SK-N-SH (cell line): ENCODE measurements around the gene OAS2. TPM values are rescaled to one million over a fixed set of nuclear protein-coding genes. Genes with fewer than 3 reads are reported as not detected.

Experiments
- CTCF ChIA-PET: fragments of 300-600, 350-600 bp; formaldehyde crosslinking; extraction: SDS; loops from one replicate; lab custom pipeline; 2021; lab: Yijun Ruan, JAX
- POLR2A ChIA-PET: fragments of 350-600 bp; sonication (Branson Sonifier 250); formaldehyde crosslinking; extraction: SDS; loops from one replicate; lab custom pipeline; 2020; ENCODE audit warnings: antibody characterized with exemption, inconsistent platforms; lab: Yijun Ruan, JAX
- DNase-seq: peaks from one replicate; pipeline ENCODE4 v3.0.0; 2012
- H2AFZ ChIP-seq: fragments of 200-600 bp; sonication (generic); 2 replicates; pipeline ENCODE4 v1.8.1; 2016; ENCODE audit warnings: antibody characterized with exemption, mild to moderate bottlenecking, low read depth
- H3F3A ChIP-seq: fragments of 200-600 bp; sonication (generic); replicated peaks from 2 replicates; pipeline ENCODE3; 2016; ENCODE audit warnings: antibody characterized with exemption, mild to moderate bottlenecking; ENCODE audit not compliant: insufficient read depth
- H3K27ac ChIP-seq, 2 experiments: fragments of 200-500 bp in 1 of 2; fragments of 200-600 bp in 1 of 2; sonication (Bioruptor generic) in 1 of 2; sonication (generic), shearing (Covaris generic) in 1 of 2; 2 replicates each; pipeline versions ENCODE4 v1.5.1 to v1.6.1; 2014 to 2016; ENCODE audit warnings: low read depth in 2 of 2, inconsistent platforms in 1 of 2, low read length in 1 of 2, mild to moderate bottlenecking in 1 of 2, mixed read lengths in 1 of 2
- H3K27me3 ChIP-seq: fragments of 200-600 bp; sonication (generic), shearing (Covaris generic); 2 replicates; pipeline ENCODE4 v1.6.1; 2016; ENCODE audit warnings: mixed run types; ENCODE audit not compliant: insufficient read depth
- H3K36me3 ChIP-seq, 2 experiments: fragments of 200-500 bp in 1 of 2; fragments of 200-600 bp in 1 of 2; sonication (Bioruptor generic) in 1 of 2; sonication (generic) in 1 of 2; replicated peaks in 1 of 2; 2 replicates each; pipeline versions ENCODE3 to v1.5.1; 2014 to 2016; ENCODE audit warnings: low read length in 1 of 2, mild to moderate bottlenecking in 1 of 2; ENCODE audit not compliant: insufficient read depth in 2 of 2, control insufficient read depth in 1 of 2
- H3K4me1 ChIP-seq, 2 experiments: fragments of 200-500 bp in 1 of 2; fragments of 200-600 bp in 1 of 2; sonication (Bioruptor generic) in 1 of 2; sonication (generic), shearing (Covaris generic) in 1 of 2; 2 replicates each; pipeline versions ENCODE4 v1.5.1 to v1.6.1; 2014 to 2016; ENCODE audit warnings: low read depth in 1 of 2, low read length in 1 of 2, mixed run types in 1 of 2; ENCODE audit not compliant: insufficient read depth in 2 of 2, control insufficient read depth in 1 of 2
- H3K4me2 ChIP-seq: fragments of 200-600 bp; sonication (generic), shearing (Covaris generic); 2 replicates; pipeline ENCODE4 v1.6.1; 2017; ENCODE audit warnings: mixed run types
- H3K4me3 ChIP-seq, 2 experiments: fragments of 200-500 bp in 1 of 2; fragments of 200-600 bp in 1 of 2; sonication (Bioruptor generic) in 1 of 2; sonication (generic), shearing (Covaris generic) in 1 of 2; 2 replicates each; pipeline versions ENCODE4 v1.5.1 to v1.8.1; 2014 to 2016; ENCODE audit warnings: low read depth in 2 of 2, inconsistent platforms in 1 of 2, low read length in 1 of 2, mild to moderate bottlenecking in 1 of 2, mixed read lengths in 1 of 2, moderate library complexity in 1 of 2
- H3K79me2 ChIP-seq: fragments of 200-600 bp; sonication (generic); 2 replicates; pipeline ENCODE4 v1.8.1; 2017; ENCODE audit warnings: mild to moderate bottlenecking; ENCODE audit not compliant: insufficient read depth
- H3K9ac ChIP-seq: fragments of 200-600 bp; sonication (generic); 2 replicates; pipeline ENCODE4 v1.6.1; 2017; ENCODE audit warnings: mixed run types
- H3K9me2 ChIP-seq: fragments of 200-600 bp; sonication (generic); 2 replicates; pipeline ENCODE4 v1.6.1; 2017; ENCODE audit warnings: mixed run types
- H3K9me3 ChIP-seq: fragments of 200-600 bp; sonication (generic); 2 replicates; pipeline ENCODE4 v1.6.1; 2017; ENCODE audit warnings: mixed run types, mild to moderate bottlenecking, moderate library complexity
- H4K20me1 ChIP-seq: fragments of 200-600 bp; sonication (generic); 2 replicates; pipeline ENCODE4 v1.6.1; 2017; ENCODE audit warnings: mild to moderate bottlenecking, mixed run types; ENCODE audit not compliant: insufficient read depth
- EZH2phosphoT487 ChIP-seq: fragments of 200-600 bp; sonication (generic); IDR thresholded peaks from 2 replicates; pipeline ENCODE4 v1.6.1; 2017; ENCODE audit warnings: low read depth, mixed run types, mild to moderate bottlenecking, antibody characterized with exemption, moderate library complexity, borderline replicate concordance
- FOSL2 ChIP-seq: IDR thresholded peaks from 2 replicates; pipeline ENCODE4 v1.4.0; 2012; ENCODE audit warnings: low read depth, mild to moderate bottlenecking, moderate library complexity, borderline replicate concordance
- FOXJ3 ChIP-seq: sonication (generic); formaldehyde crosslinking; IDR thresholded peaks from 2 replicates; pipeline ENCODE4 v1.5.1; 2020; ENCODE audit warnings: mild to moderate bottlenecking, missing genetic modification reagents
- FOXM1 ChIP-seq: IDR thresholded peaks from 2 replicates; pipeline ENCODE4 v1.4.0; 2012; ENCODE audit warnings: low read depth, mild to moderate bottlenecking
- GABPA ChIP-seq: IDR thresholded peaks from 2 replicates; pipeline ENCODE4 v1.4.0; 2012; ENCODE audit warnings: low read depth, mild to moderate bottlenecking
- MEF2A ChIP-seq: IDR thresholded peaks from 2 replicates; pipeline ENCODE4 v1.4.0; 2012; ENCODE audit warnings: low read depth, borderline replicate concordance
- MXI1 ChIP-seq: IDR thresholded peaks from 2 replicates; pipeline ENCODE4 v1.6.1; 2012; ENCODE audit warnings: mild to moderate bottlenecking, low read depth, low read length, improper control_type of control experiment
- NFIC ChIP-seq: IDR thresholded peaks from 2 replicates; pipeline ENCODE4 v1.4.0; 2012; ENCODE audit warnings: borderline replicate concordance
- NRF1 ChIP-seq: IDR thresholded peaks from 2 replicates; pipeline ENCODE4 v1.6.1; 2012; ENCODE audit warnings: low read depth, mild to moderate bottlenecking, low read length
- RFX5 ChIP-seq: IDR thresholded peaks from 2 replicates; pipeline ENCODE4 v1.6.1; 2012; ENCODE audit warnings: mild to moderate bottlenecking, improper control_type of control experiment, low read length
- RXRA ChIP-seq: IDR thresholded peaks from 2 replicates; pipeline ENCODE4 v1.4.0; 2012; ENCODE audit warnings: low read depth, mild to moderate bottlenecking, borderline replicate concordance
- SMC3 ChIP-seq: IDR thresholded peaks from 2 replicates; pipeline ENCODE4 v1.6.1; 2012; ENCODE audit warnings: low read depth, low read length, improper control_type of control experiment
- TAF1 ChIP-seq: IDR thresholded peaks from 2 replicates; pipeline ENCODE4 v1.6.1; 2012; ENCODE audit warnings: low read depth, mild to moderate bottlenecking, low read length, moderate library complexity, borderline replicate concordance
- TEAD4 ChIP-seq: IDR thresholded peaks from 2 replicates; pipeline ENCODE4 v1.4.0; 2012; ENCODE audit warnings: mild to moderate bottlenecking, borderline replicate concordance; ENCODE audit not compliant: insufficient read depth
- YY1 ChIP-seq: IDR thresholded peaks from 2 replicates; pipeline ENCODE4 v1.4.0; 2012; ENCODE audit warnings: low read depth, mild to moderate bottlenecking
- WGBS: methylation state at CpG from one replicate; pipeline ENCODE4 v1.1.6; 2017; ENCODE audit warnings: low lambda C conversion rate; 5-methylcytosine and 5-hydroxymethylcytosine counted together
- polyA plus RNA-seq, 3 experiments: library from polyadenylated mRNA; depleted of rRNA; stranded (reverse); fragments of >200 nt; gene quantifications; 2 replicates each; pipeline ENCODE4 v1.2.3, GENCODE V29; 2012
- TF ChIP-seq, protein P1 (sequence below): fragments of 150-350 bp; IDR thresholded peaks from 2 replicates; pipeline ENCODE4 v1.6.1; 2017; ENCODE audit warnings: antibody characterized with exemption, low read length, low read depth, borderline replicate concordance
- TF ChIP-seq, protein P2 (sequence below): fragments of 200-600 bp; sonication (generic); IDR thresholded peaks from 2 replicates; pipeline ENCODE4 v1.6.1; 2017; ENCODE audit warnings: antibody characterized with exemption, mild to moderate bottlenecking, moderate library complexity
- TF ChIP-seq, protein P3 (sequence below): IDR thresholded peaks from 2 replicates; pipeline ENCODE4 v1.4.0; 2012; ENCODE audit warnings: low read depth, borderline replicate concordance
- TF ChIP-seq, protein P4 (sequence below): IDR thresholded peaks from 2 replicates; pipeline ENCODE4; 2012

The OAS2 gene
- polyA plus RNA-seq, 1 of the 3 experiments (the other 2 are of a cell fraction): not detected

DNA sequence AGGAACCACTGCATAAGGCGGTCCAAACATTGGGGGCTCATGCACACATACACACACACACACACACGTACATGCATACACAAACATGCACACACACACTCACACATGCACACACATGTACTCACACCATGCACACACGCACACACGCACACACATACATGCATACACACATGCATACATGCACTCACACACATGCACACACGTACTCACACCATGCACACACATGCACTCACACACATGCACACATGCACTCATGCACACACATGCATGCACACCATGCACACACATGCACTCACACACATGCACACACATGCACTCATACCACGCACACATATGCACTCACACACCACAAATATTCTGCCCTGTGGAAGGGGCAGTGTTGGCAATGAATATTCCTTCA, 22.1 kb downstream of the OAS2 start:
- Histone ChIP-seq H3F3A (no peaks in the 10 kb centered on the region), H3K4me2 (no peak overlapping the region), H3K36me3 (no peaks in the 10 kb centered on the region), H3K9ac (no peak overlapping the region), H2AFZ (no peak overlapping the region), H3K4me3 (no peak overlapping the region), H3K27ac (no peak overlapping the region), H3K4me1 (peaks cover 0 to 2% of the 10 kb centered on the region in 2 experiments; a peak in 1 of 4 replicates), H3K9me2 (no peaks in the 10 kb centered on the region), H3K27me3 (no peaks in the 10 kb centered on the region), H4K20me1 (no peaks in the 10 kb centered on the region), H3K79me2 (no peaks in the 10 kb centered on the region), H3K9me3 (no peaks in the 10 kb centered on the region)
- POLR2A ChIA-PET: no interaction called here
- no peak for TF ChIP-seq YY1
- no peak for TF ChIP-seq GABPA
- TF ChIP-seq RFX5: no peak
- no peak for TF ChIP-seq NRF1
- no peak for TF ChIP-seq EZH2phosphoT487
- no peak for TF ChIP-seq MEF2A
- TF ChIP-seq, protein P1, sequence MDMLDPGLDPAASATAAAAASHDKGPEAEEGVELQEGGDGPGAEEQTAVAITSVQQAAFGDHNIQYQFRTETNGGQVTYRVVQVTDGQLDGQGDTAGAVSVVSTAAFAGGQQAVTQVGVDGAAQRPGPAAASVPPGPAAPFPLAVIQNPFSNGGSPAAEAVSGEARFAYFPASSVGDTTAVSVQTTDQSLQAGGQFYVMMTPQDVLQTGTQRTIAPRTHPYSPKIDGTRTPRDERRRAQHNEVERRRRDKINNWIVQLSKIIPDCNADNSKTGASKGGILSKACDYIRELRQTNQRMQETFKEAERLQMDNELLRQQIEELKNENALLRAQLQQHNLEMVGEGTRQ: no peak
- no peak for TF ChIP-seq FOXM1
- no peak for TF ChIP-seq NFIC
- no peak for TF ChIP-seq FOXJ3 (CRISPR knock-in tag)
- no peak for TF ChIP-seq TAF1
- 53% methylated on average over 6 of the region's 6 CpGs for WGBS
- DNase-seq: no peak
- CTCF ChIA-PET: no interaction called here

DNA sequence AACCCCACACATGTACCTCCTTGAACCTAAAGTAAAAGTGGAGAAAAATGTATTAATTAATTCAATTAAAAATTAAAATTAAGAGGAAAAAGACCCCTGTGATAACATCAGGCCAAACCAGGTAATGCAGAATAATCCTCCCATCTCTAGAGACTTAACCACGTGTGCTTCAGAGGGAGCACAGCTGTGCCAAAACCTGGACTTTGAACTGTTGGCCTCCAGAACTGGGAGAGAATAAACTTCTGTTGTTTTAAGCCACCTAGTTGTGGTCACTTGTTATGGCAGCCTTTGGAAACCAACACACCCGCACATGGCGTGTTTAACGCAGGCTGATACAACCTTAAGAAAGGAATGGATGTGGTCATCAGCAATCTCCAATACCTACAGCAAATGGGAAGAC, 23.8 kb downstream of the OAS2 start:
- DNase-seq: no peak
- H2AFZ ChIP-seq: no peak overlapping the region
- H3K9ac ChIP-seq: no peak overlapping the region
- no peaks in the 10 kb centered on the region for H3K9me2 ChIP-seq
- H3K36me3 ChIP-seq: no peaks in the 10 kb centered on the region
- CTCF ChIA-PET: no interaction called here
- WGBS: 54% methylated on average over 4 of the region's 4 CpGs
- POLR2A ChIA-PET: no interaction called here
- TF ChIP-seq SMC3 (no peak), RXRA (no peak), MXI1 (no peak), TAF1 (no peak), FOXJ3 (CRISPR knock-in tag) (no peak), TEAD4 (no peak), FOSL2 (no peak), YY1 (no peak)
- TF ChIP-seq, protein P2, sequence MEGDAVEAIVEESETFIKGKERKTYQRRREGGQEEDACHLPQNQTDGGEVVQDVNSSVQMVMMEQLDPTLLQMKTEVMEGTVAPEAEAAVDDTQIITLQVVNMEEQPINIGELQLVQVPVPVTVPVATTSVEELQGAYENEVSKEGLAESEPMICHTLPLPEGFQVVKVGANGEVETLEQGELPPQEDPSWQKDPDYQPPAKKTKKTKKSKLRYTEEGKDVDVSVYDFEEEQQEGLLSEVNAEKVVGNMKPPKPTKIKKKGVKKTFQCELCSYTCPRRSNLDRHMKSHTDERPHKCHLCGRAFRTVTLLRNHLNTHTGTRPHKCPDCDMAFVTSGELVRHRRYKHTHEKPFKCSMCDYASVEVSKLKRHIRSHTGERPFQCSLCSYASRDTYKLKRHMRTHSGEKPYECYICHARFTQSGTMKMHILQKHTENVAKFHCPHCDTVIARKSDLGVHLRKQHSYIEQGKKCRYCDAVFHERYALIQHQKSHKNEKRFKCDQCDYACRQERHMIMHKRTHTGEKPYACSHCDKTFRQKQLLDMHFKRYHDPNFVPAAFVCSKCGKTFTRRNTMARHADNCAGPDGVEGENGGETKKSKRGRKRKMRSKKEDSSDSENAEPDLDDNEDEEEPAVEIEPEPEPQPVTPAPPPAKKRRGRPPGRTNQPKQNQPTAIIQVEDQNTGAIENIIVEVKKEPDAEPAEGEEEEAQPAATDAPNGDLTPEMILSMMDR: no peak
- TF ChIP-seq, protein P1: no peak
- TF ChIP-seq, protein P3, sequence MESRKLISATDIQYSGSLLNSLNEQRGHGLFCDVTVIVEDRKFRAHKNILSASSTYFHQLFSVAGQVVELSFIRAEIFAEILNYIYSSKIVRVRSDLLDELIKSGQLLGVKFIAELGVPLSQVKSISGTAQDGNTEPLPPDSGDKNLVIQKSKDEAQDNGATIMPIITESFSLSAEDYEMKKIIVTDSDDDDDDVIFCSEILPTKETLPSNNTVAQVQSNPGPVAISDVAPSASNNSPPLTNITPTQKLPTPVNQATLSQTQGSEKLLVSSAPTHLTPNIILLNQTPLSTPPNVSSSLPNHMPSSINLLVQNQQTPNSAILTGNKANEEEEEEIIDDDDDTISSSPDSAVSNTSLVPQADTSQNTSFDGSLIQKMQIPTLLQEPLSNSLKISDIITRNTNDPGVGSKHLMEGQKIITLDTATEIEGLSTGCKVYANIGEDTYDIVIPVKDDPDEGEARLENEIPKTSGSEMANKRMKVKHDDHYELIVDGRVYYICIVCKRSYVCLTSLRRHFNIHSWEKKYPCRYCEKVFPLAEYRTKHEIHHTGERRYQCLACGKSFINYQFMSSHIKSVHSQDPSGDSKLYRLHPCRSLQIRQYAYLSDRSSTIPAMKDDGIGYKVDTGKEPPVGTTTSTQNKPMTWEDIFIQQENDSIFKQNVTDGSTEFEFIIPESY: no peak
- TF ChIP-seq, protein P4, sequence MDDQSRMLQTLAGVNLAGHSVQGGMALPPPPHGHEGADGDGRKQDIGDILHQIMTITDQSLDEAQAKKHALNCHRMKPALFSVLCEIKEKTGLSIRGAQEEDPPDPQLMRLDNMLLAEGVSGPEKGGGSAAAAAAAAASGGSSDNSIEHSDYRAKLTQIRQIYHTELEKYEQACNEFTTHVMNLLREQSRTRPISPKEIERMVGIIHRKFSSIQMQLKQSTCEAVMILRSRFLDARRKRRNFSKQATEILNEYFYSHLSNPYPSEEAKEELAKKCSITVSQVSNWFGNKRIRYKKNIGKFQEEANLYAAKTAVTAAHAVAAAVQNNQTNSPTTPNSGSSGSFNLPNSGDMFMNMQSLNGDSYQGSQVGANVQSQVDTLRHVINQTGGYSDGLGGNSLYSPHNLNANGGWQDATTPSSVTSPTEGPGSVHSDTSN: no peak
- H3K27ac ChIP-seq: no peak overlapping the region
- H3K9me3 ChIP-seq: no peaks in the 10 kb centered on the region
- peaks cover 0 to 2% of the 10 kb centered on the region in 2 experiments; a peak in 1 of 4 replicates for H3K4me1 ChIP-seq
- H4K20me1 ChIP-seq: no peaks in the 10 kb centered on the region
- no peaks in the 10 kb centered on the region for H3F3A ChIP-seq
- H3K4me3 ChIP-seq: no peak overlapping the region
- H3K4me2 ChIP-seq: no peak overlapping the region
- H3K27me3 ChIP-seq: no peaks in the 10 kb centered on the region
- H3K79me2 ChIP-seq: no peaks in the 10 kb centered on the region
